BJ (cell line): ENCODE measurements around the gene IFITM5. TPM values are rescaled to one million over a fixed set of nuclear protein-coding genes. Genes with fewer than 3 reads are reported as not detected.
"Not testable (repeated sequence)": the region's sequence is repeated elsewhere in the genome, so short reads cannot be mapped to it uniquely, and the experiment has no call there.

ENCODE experiments used
- CTCF ChIA-PET: fragments of 350-600 bp; formaldehyde crosslinking; extraction: SDS; loops from one replicate; lab custom pipeline; 2021; ENCODE audit warnings: antibody characterized with exemption, inconsistent platforms; lab: Yijun Ruan, JAX
- POLR2A ChIA-PET: fragments of 300-600 bp; sonication (Branson Sonifier 250); formaldehyde crosslinking; extraction: SDS; loops from one replicate; lab custom pipeline; 2021; ENCODE audit warnings: antibody characterized with exemption; lab: Charles Lee
- DNase-seq: peaks from one replicate; pipeline ENCODE4 v3.0.0-alpha.2; 2011; ENCODE audit warnings: low read depth
- H3K27me3 ChIP-seq: 2 replicates; pipeline ENCODE4 v1.6.0; 2011; ENCODE audit warnings: low read length; ENCODE audit not compliant: control insufficient read depth, insufficient read depth
- H3K36me3 ChIP-seq: 2 replicates; pipeline ENCODE4 v1.5.1; 2011; ENCODE audit warnings: low read length; ENCODE audit not compliant: control insufficient read depth, insufficient read depth
- H3K4me3 ChIP-seq: 2 replicates; pipeline ENCODE4 v1.5.1; 2011; ENCODE audit warnings: low read depth, mild to moderate bottlenecking, control low read depth, low read length
- polyA plus RNA-seq: library from polyadenylated mRNA; depleted of rRNA; stranded (reverse); fragments of >200 nt; gene quantifications from 2 replicates; pipeline ENCODE4 v1.2.3, GENCODE V29; 2011
- TF ChIP-seq, protein P1 (sequence below): IDR thresholded peaks from 2 replicates; pipeline ENCODE4 v1.5.1; 2011; ENCODE audit warnings: low read depth, mild to moderate bottlenecking, control low read depth, inconsistent platforms, low read length, moderate library complexity; ENCODE audit not compliant: insufficient read depth

Gene IFITM5
- polyA plus RNA-seq, 1 experiment: not detected

DNA sequence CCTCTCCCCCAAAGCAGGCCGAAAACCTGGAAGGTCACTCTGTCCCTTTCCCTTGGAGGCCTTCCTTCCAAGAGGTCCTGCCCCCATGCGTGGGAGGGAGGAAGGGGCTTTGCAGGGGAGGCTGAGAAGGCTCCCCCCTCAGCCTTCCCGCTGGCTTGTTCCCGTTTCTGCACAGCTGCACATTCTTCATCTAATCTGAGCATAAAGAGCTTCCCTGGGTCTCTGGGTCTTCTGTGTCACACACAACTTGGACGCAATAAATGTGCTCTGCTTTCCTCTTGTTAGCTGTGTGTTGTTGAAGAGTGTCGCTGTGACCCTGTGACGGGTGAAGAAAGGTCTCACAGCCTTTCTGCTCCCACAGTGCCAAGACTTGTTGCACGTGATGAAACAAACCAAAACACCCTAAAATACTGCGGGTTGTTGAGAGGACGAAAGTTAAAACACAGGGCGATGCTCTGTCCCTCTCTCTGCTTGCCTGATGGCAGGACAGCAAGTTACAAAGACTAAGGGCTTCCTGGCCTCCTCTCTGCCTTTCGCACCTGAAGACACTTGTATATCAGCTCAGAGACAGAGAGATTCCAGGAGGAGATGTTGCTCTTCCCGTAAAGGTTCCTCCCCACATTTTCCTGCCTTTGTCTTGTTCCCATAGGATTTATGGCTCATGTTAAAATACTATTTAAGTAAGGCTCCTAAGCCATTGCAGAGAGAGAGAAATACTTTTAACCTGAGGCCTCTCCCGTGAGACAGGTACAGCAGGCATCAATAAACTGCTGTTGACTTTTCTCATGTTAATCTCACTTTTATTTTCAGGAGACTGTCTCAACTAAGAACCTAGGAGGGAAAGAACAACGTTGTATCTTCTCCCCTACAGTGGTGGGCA lies 36.7 kb upstream of the IFITM5 start:
- no peak for DNase-seq
- Histone ChIP-seq H3K4me3 (no peak overlapping the region), H3K27me3 (no peaks in the 10 kb centered on the region; the same call in 1 of the 2 replicates), H3K36me3 (no peaks in the 10 kb centered on the region)
- POLR2A ChIA-PET: no interaction called here
- TF ChIP-seq, protein P1, sequence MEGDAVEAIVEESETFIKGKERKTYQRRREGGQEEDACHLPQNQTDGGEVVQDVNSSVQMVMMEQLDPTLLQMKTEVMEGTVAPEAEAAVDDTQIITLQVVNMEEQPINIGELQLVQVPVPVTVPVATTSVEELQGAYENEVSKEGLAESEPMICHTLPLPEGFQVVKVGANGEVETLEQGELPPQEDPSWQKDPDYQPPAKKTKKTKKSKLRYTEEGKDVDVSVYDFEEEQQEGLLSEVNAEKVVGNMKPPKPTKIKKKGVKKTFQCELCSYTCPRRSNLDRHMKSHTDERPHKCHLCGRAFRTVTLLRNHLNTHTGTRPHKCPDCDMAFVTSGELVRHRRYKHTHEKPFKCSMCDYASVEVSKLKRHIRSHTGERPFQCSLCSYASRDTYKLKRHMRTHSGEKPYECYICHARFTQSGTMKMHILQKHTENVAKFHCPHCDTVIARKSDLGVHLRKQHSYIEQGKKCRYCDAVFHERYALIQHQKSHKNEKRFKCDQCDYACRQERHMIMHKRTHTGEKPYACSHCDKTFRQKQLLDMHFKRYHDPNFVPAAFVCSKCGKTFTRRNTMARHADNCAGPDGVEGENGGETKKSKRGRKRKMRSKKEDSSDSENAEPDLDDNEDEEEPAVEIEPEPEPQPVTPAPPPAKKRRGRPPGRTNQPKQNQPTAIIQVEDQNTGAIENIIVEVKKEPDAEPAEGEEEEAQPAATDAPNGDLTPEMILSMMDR: no peak
- CTCF ChIA-PET: interaction anchor here (0.7 kb wide), 1 partner anchor 128 kb away, joined by 3 read pairs; no protein-coding TSS in a partner anchor

DNA sequence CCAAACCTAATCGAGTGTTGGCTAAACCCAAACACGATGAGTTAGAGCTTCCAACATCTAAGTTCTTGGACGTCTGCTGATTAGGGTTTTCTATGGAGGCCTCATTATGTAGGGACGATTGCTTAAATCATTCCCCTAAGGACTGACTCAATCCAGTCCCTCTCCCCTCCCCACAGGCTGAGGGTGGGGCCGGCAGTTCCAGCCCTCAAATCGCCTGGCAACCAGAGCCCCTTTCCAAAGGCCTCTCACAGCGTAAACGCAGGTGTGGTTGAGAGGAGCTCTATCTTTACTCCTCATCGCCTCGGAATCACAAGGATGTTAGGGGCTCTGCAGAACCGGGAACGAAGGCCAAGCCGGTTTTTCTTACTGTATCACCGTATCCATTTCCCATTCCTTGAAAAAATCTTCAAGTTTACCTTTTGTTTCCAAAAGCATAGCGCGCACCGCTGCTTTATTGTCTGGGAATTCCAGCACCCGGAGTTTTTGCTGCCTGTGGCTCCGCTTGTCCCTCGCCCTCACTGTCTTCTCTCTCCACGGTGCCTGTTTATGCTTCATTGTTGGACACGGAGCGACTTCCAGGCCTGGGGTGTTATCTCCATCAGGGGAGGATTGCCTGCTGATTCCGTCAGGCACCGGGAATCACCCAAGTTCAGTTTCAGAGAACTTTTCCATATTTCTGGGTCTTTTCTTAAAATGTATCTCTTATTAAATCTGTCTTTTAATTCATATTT lies 35.1 kb upstream of the IFITM5 start:
- Histone ChIP-seq H3K4me3 (no peak overlapping the region), H3K36me3 (no peaks in the 10 kb centered on the region), H3K27me3 (no peaks in the 10 kb centered on the region)
- CTCF ChIA-PET: interaction anchor here (0.6 to 0.9 kb wide), 2 partner anchors 19 to 25 kb away, joined by 3 to 4 read pairs; no protein-coding TSS in a partner anchor
- no peak for DNase-seq
- TF ChIP-seq, protein P1: no peak
- POLR2A ChIA-PET: no interaction called here

DNA sequence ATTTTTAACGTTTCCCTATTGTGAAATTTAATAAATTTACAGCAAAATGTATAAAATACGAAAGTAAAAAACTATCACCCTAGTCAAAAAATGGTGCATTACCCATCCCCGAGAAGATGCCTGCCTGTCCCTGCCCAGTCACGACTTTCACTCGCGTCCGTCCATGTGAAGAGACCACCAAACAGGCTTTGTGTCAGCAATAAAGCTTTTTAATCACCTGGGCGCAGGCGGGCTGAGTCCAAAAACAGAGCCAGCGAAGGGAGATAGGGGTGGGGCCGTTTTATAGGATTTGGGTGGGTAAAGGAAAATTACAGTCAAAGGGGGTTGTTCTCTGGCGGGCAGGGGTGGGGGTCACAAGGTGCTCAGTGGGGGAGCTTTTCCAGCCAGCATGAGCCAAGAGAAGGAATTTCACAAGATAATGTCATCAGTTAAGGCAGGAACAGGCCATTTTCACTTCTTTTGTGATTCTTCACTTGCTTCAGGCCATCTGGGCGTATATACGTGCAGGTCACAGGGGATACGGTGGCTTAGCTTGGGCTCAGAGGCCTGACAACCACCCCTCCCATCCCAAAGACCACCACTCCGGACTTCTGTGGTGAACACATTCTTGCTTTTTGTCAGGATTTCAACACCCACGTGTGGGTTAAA lies 34.4 kb upstream of the IFITM5 start:
- H3K27me3 ChIP-seq, H3K36me3 ChIP-seq, DNase-seq, POLR2A ChIA-PET, H3K4me3 ChIP-seq: not testable (repeated sequence)
- CTCF ChIA-PET: interaction anchor here (0.9 kb wide), 1 partner anchor 20 kb away, joined by 4 read pairs; no protein-coding TSS in a partner anchor

DNA sequence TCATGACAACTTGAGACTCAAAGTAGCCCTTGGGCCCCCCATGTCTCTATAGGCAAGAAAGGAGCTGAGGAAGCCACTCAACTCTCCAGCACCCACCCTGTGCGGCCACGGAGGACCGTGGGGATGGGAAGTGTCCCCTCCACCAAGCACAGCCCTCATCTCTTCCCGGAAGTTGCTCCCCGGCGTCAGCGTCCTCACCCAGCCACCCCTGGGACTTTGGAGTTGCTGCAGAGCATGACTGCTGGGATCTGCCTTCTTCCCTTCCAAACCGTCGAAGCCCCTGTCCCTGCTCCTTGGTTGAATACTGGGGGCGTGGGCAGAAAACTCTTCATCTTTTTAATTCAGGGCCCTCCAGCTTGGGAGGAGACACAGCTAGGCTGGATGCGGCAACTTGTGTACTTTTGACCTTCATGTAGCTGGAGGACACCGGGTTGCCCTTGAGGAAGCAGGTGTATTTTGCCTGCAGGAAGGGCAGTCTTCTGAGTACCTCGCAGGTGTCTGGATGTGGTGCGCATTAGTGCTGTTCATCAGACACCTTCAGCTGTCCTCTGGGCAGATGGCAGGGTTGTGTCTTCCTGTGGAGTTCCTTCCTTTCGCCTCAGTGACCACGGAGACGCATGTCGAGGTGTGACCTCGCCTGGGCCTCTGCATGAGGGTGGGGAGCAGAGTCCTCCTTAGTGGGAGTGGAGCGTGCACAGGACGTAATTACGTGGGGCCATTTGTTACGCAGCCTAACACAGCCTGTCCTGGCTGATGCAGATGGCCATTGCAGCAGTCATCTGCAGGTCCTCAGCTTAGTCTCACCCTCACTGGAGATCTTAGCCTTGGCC lies 33.5 kb upstream of the IFITM5 start:
- no peak for DNase-seq
- Histone ChIP-seq H3K27me3 (no peaks in the 10 kb centered on the region), H3K36me3 (no peaks in the 10 kb centered on the region), H3K4me3 (no peak overlapping the region)
- CTCF ChIA-PET: interaction anchor here (0.9 kb wide), 1 partner anchor 9 kb away, joined by 3 read pairs; no protein-coding TSS in a partner anchor
- TF ChIP-seq, protein P1: no peak
- POLR2A ChIA-PET: no interaction called here
